GM18517 (cell line): Measurements from ENCODE around the gene LAMA5.

ENCODE experiments used
- ATAC-seq: cut with Tn5 transposase; IDR thresholded peaks from one replicate; pipeline ENCODE4 v1.9.1; 2021; ENCODE audit warnings: mild to moderate bottlenecking, moderate library complexity; ENCODE audit not compliant: unreplicated experiment

Gene LAMA5

GRCh38 chr20:62367136-62367632, at the start of gene LAMA5:
Gene LAMA5 (minus strand): TSS chr20:62367312. CDS start chr20:62367245, 67 bp downstream.
- ATAC-seq: no peak

GRCh38 chr20:62415354-62416111, 48.4 kb upstream of the LAMA5 start:
- ATAC-seq: no peak

- no peak for ATAC-seq
These were observed 46.9 kb upstream of the LAMA5 start for GRCh38 chr20:62413896-62414481.

- ATAC-seq: no peak
These were observed 46.0 kb upstream of the LAMA5 start for GRCh38 chr20:62413025-62413570.

GRCh38 chr20:62412194-62413024, 45.3 kb upstream of the LAMA5 start:
- no peak for ATAC-seq

- ATAC-seq: no peak
These were observed 44.5 kb upstream of the LAMA5 start for GRCh38 chr20:62411479-62412193.

GRCh38 chr20:62410746-62411478, 43.8 kb upstream of the LAMA5 start:
- ATAC-seq: no peak

- no peak for ATAC-seq
These were observed 43.0 kb upstream of the LAMA5 start for GRCh38 chr20:62409931-62410745.

- ATAC-seq: no peak
These were observed 42.2 kb upstream of the LAMA5 start for GRCh38 chr20:62409086-62409853.

- no peak for ATAC-seq
These were observed 41.5 kb upstream of the LAMA5 start for GRCh38 chr20:62408640-62409039.

- no peak for ATAC-seq
These were observed 40.9 kb upstream of the LAMA5 start for GRCh38 chr20:62408055-62408454.

- ATAC-seq: peak; percentile 86
These were observed 40.3 kb upstream of the LAMA5 start, which contains the start of gene CABLES2 for GRCh38 chr20:62407221-62407992. Gene CABLES2 (minus strand): TSS chr20:62407285. CDS start chr20:62407276, 9 bp downstream.

GRCh38 chr20:62406635-62407176, 39.6 kb upstream of the LAMA5 start:
- ATAC-seq: peak; percentile 5

GRCh38 chr20:62405981-62406513, 38.9 kb upstream of the LAMA5 start:
- no peak for ATAC-seq

- ATAC-seq: no peak
These were observed 38.2 kb upstream of the LAMA5 start for GRCh38 chr20:62405108-62405980.

- ATAC-seq: no peak
These were observed 37.6 kb upstream of the LAMA5 start for GRCh38 chr20:62404761-62405107.
